Daoy (cell line): ENCODE data around the gene CLCN4. TPM values are rescaled to one million over a fixed set of nuclear protein-coding genes. Genes with fewer than 3 reads are reported as not detected.

Source experiments
- DNase-seq: peaks from one replicate; pipeline ENCODE4 v3.0.0-alpha.2; 2015; ENCODE audit warnings: low read depth
- total RNA-seq: library from RNA; depleted of rRNA; stranded (reverse); fragments of >200 nt; shearing (Covaris generic); gene quantifications from 2 replicates; pipeline ENCODE4 v1.2.3, GENCODE V29; 2014

The CLCN4 gene
- total RNA-seq, 1 experiment from 2014 or later, result 8.8 TPM

DNA sequence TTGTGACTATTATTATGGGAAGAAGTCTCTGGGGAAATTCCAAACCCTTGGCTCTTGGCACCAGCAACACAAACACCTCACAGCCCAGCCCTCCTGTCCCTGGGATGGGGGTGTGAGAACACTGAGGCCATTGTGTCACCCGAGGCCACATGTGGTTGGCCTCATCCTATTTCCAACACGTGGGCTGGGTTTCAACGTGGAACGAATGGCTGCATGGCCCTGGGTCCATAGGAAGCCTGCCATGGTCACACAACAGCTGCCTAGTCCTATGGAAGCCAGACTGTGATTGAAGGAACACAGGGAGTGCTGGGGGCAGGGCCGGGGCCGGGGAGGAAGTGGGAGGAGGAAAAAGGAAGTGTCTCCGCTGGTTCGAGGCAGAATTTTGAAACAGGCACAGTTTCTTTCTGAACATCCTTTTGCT, 10.0 kb downstream of the CLCN4 start:
- peak; percentile 57 for DNase-seq

- peak; percentile 28 for DNase-seq
Measured at GRCh38 chrX:10167573-10167972, 10.8 kb downstream of the CLCN4 start.

DNA sequence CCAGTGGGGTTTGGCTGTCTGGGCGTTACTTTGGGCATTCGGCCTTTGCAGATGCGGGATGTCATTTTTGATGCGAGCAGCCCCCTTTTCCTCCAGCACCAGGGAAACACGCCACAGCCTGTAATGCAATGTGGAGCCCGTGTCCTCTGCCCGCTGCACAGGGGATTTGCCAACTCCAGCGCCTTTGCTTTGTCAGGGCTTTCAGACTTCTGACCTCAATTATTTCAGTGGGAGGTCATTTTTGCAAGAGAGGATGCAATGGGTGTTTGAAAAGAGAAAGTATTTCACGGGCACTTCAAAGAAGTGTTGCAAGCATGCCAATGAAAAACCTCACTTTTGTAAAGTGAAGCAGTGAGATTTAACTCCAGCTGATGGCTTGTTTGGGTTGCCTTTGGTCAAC, 11.5 kb downstream of the CLCN4 start:
- DNase-seq, result no peak

DNA sequence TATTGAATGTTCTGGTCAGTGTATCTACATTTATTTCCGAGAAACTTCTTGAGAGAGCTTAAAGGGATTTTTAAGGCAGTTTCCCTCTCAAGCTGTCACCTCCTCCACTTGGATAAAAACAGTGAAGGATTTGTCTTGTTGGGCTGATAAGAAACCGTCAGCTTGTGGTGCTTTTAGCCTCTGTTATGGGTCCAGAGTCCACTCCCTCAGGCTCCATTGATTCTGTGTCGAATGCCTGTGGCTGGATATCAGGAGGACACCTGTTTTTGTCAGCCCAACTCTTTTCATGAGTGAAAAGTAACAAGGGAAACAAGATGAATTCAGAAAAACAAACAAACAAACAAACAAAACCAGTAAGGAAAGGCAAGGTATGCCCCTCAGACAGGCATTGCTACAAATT, 12.4 kb downstream of the CLCN4 start:
- no peak for DNase-seq

GRCh38 chrX:10171249-10171648, 14.5 kb downstream of the CLCN4 start:
- DNase-seq, result no peak

DNA sequence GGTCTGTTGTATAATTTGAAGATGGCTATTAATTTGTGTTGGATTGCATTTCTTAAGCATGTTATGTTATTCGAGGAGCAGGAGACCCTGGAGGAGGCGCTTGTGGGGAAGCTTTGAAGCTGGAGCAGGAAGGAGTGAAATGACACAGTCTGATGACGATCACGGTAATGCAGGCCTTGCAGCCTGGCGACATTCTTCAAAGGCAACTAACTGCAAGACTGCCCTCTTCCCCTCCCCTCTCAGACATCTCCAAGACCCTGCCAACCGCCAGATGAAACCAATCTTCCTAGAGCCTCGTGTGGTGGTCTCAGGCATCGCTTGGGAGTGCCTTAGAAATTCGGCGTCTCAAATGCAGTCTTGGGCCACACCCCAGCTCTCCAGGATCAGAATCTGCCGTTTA, 16.1 kb downstream of the CLCN4 start:
- DNase-seq, result no peak

GRCh38 chrX:10173331-10173900, 16.6 kb downstream of the CLCN4 start:
- DNase-seq, result peak; percentile 87

DNA sequence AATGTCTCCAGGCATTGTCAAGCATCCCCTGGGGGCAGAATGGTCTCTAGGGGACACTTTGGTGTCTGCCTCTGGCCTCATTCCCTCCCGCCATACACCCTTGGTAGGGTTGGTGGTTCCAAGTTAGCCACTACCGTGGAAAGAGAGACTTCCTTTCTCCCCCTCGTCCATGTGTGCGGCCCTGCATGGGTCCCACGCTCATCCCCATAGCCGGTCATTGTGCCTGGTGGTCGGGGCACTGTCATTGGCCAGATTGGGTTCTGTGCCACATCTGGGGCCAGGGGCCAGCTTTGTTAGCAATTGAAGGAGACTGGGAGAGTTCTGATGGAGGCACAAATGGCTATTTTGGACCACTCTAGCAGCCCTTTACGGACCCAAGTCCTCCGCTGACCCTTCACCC, 17.3 kb downstream of the CLCN4 start:
- no peak for DNase-seq

DNA sequence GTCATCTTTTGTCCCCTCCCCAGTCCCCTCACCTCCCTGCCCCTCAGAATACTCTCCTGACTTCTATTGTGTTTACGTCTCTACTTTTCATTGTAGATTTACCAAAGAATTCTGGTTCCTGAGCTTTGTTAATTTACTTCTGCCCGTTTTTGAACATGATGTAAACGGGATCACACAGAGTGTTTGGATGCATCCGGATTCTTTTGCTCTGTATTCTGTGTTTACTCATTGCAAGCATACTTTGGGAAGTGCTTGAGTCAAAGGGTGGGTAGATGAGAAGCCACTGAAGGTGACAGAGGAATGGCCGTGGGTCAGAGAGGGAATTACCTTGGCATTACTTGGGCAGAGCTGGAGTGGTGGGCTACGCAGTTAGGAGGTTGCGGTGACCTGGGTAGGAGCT, 18.0 kb downstream of the CLCN4 start:
- no peak for DNase-seq

DNA sequence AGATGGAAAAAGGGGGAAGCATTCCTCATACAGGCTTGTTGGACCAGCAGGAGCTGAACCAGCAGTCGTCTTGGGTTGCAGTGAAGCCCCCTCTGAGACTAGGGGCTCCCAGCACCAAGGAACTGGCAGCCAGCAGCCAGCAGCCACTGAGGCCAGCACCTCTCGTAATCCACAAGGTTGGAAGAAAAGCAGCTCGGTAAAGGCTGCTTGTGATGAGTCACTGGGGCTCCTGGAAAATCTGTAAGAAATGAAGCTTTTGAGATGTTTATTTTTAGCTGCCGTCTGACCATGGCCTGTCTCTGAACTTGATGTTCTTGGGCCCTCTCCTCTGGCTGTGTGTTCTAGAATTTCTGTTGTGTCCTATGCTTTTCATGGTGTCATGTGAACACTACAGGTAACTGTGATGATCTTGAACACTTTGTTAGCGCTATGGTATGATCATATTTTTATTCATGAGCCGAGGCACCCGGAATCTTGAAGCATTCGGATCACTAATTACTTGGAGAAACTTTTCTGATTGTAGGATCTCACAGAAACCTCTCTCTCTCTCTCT, 18.6 kb downstream of the CLCN4 start:
- no peak for DNase-seq

GRCh38 chrX:10176121-10177003, 19.6 kb downstream of the CLCN4 start:
- no peak for DNase-seq

- DNase-seq, result no peak
Measured at GRCh38 chrX:10177004-10177396, 20.2 kb downstream of the CLCN4 start.

- DNase-seq, result no peak
Measured at GRCh38 chrX:10177601-10178000, 20.8 kb downstream of the CLCN4 start.

- DNase-seq, result no peak
Measured at GRCh38 chrX:10178866-10179463, 22.2 kb downstream of the CLCN4 start.

GRCh38 chrX:10183760-10184159, 27.0 kb downstream of the CLCN4 start:
- no peak for DNase-seq

- DNase-seq, result no peak
Measured at GRCh38 chrX:10184411-10184810, 27.6 kb downstream of the CLCN4 start.

- DNase-seq, result no peak
Measured at GRCh38 chrX:10186355-10186754, 29.6 kb downstream of the CLCN4 start.

- DNase-seq, result no peak
Measured at GRCh38 chrX:10187421-10187820, 30.6 kb downstream of the CLCN4 start.

DNA sequence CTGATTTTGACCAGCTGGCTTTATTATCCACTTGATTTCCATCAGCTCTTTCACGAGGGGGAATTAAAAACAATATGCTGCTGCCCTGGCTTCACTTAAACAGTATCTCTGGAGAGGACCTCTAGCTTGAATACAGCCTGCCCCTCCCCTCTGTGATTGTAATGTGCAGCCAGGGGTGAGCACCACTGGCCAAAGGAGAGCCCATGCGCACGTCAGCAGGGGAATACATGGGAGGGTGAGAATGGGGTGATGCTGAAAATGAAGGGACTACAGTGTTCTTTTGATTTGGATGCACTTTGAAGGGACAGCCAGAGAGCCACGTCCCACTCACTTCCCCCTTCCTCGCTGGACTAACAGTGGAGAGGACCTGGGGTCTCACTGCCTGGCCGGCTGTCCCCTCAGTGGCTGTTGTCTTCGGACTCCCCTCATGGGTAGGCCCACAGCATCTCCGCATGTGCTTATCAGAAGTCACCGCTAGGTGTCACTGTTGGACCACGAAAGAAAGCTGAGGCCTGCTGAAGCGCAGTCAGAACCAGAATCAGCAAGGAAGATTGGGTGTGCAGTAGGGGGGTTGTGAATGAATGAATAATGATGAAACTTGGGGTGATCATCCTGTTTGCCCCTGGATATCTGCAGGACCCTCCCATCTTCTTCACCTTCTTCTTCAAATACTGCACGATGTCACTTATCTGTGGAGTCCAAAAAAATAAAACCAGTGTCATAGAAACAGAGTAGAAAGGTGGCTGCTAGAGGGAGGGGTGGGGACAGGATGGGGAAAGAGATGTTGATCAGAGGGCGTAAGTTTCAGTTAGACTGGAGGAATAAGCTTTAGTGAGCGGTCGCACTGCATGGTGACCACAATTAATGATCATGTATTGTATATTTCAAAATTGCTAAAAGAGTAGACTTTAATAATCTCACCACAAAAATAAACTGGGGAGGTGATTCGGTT, 32.8 kb downstream of the CLCN4 start:
- peak; percentile 62 for DNase-seq

GRCh38 chrX:10190367-10190766, 33.6 kb downstream of the CLCN4 start:
- peak; percentile 66 for DNase-seq

GRCh38 chrX:10193587-10193986, 36.8 kb downstream of the CLCN4 start:
- no peak for DNase-seq

DNA sequence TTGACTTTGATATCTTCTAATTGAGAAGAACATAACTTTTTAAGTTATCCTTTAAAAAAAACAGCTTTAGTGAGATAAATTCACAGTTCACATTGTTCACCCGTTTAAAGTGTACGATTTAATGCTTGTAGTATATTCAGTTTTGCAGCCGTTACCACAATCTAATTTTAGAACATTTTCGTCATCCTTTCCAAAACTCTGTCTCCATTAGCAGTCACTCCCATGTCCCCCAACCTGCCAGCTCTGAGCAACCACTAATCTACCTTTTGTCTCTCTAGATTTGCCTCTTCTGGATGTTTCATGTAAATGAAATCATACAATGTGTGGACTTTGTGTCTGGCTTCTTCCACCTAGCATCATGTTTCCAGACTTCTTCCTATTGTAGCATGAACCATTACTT, 38.6 kb downstream of the CLCN4 start:
- no peak for DNase-seq
